A673 (cell line): ENCODE results near the gene VAMP2. TPM values are rescaled to one million over a fixed set of nuclear protein-coding genes. Genes with fewer than 3 reads are reported as not detected.

Experiments used
- BruUV-seq: library from RNA; stranded (reverse); fragments of 400-500 nt; replicated peaks from 2 replicates; lab custom pipeline; 2021; lab: Mats Ljungman, UMichigan
- CTCF ChIA-PET: fragments of 300-600 bp; sonication (Branson Sonifier 250); formaldehyde crosslinking; loops from one replicate; lab custom pipeline; 2022; ENCODE audit warnings: antibody characterized with exemption; lab: Charles Lee
- POLR2A ChIA-PET: fragments of 300-600 bp; sonication (Branson Sonifier 250); formaldehyde crosslinking; loops from one replicate; lab custom pipeline; 2022; ENCODE audit warnings: antibody characterized with exemption; ENCODE audit not compliant: low non-redundant PET; lab: Charles Lee
- DNase-seq: peaks from one replicate; pipeline ENCODE4 v3.0.0-alpha.2; 2015; ENCODE audit warnings: low spot score
- H3K27ac ChIP-seq: fragments of 200-600 bp; sonication (generic); 2 replicates; pipeline ENCODE4 v1.5.1; 2016; ENCODE audit warnings: mixed run types, low read depth, mild to moderate bottlenecking, mixed read lengths, antibody characterized with exemption, low read length; ENCODE audit not compliant: poor library complexity, severe bottlenecking
- H3K27me3 ChIP-seq: fragments of 200-600 bp; sonication (generic); replicated peaks from 2 replicates; pipeline ENCODE4 v1.6.1; 2017; ENCODE audit warnings: mixed run types, low read depth, mild to moderate bottlenecking, mixed read lengths, antibody characterized with exemption, low read length; ENCODE audit not compliant: insufficient read depth, poor library complexity
- H3K36me3 ChIP-seq: fragments of 200-600 bp; sonication (generic); 2 replicates; pipeline ENCODE4 v1.6.1; 2016; ENCODE audit warnings: mixed run types, mild to moderate bottlenecking, mixed read lengths, antibody characterized with exemption, low read length; ENCODE audit not compliant: insufficient read depth, poor library complexity, severe bottlenecking
- H3K4me1 ChIP-seq: fragments of 200-600 bp; sonication (generic); 2 replicates; pipeline ENCODE4 v1.6.1; 2017; ENCODE audit warnings: mixed run types, mild to moderate bottlenecking, mixed read lengths, antibody characterized with exemption, low read length; ENCODE audit not compliant: insufficient read depth, poor library complexity, severe bottlenecking
- H3K4me3 ChIP-seq: fragments of 200-600 bp; sonication (generic); 2 replicates; pipeline ENCODE4 v1.5.1; 2016; ENCODE audit warnings: low read depth, mixed run types, mild to moderate bottlenecking, mixed read lengths, low read length; ENCODE audit not compliant: poor library complexity, severe bottlenecking
- H3K9me3 ChIP-seq: fragments of 200-600 bp; sonication (generic); 2 replicates; pipeline ENCODE4 v1.6.1; 2016; ENCODE audit warnings: mixed run types, low read depth, mild to moderate bottlenecking, mixed read lengths, antibody characterized with exemption, low read length; ENCODE audit not compliant: poor library complexity, severe bottlenecking
- CTCF ChIP-seq: fragments of 300-800, 200-600 bp; sonication (generic); conservative IDR thresholded peaks from 2 replicates; pipeline ENCODE4 v1.5.1; 2017; ENCODE audit warnings: low read depth, mild to moderate bottlenecking, antibody characterized with exemption, low read length, moderate library complexity, mixed read lengths
- EZH2 ChIP-seq: fragments of 200-600 bp; sonication (generic); IDR thresholded peaks from 2 replicates; pipeline ENCODE4 v1.6.1; 2017; ENCODE audit warnings: borderline replicate concordance, low read depth, mild to moderate bottlenecking, mixed read lengths, antibody characterized with exemption, low read length; ENCODE audit not compliant: poor library complexity, severe bottlenecking
- intact Hi-C: fragments of 100-400 bp; cut with micrococcal nuclease; formaldehyde crosslinking; loops from one replicate; pipeline ENCODE4 v1.10.0; 2022; ENCODE audit not compliant: unreplicated experiment
- total RNA-seq: library from RNA; stranded (reverse); gene quantifications from 2 replicates; pipeline ENCODE4 v1.2.3, GENCODE V29; 2021

VAMP2 gene
- total RNA-seq, 1 experiment from 2014 or later: 41.3 TPM

GRCh38 chr17:8148560-8148959 is 14.2 kb downstream of the VAMP2 start:
- H3K27me3 ChIP-seq: no peaks in the 10 kb centered on the region
- H3K4me1 ChIP-seq: peaks cover 20% of the 10 kb centered on the region
- ChIA-PET CTCF (no interaction called here), POLR2A (no interaction called here)
- no peak overlapping the region for H3K27ac ChIP-seq
- TF ChIP-seq CTCF: no peak
- no peak for TF ChIP-seq EZH2
- no TSS peak for BruUV-seq
- H3K9me3 ChIP-seq: no peaks in the 10 kb centered on the region
- intact Hi-C loops: no loop called here
- DNase-seq: no peak
- no peak overlapping the region for H3K4me3 ChIP-seq
- H3K36me3 ChIP-seq: peaks cover 62% of the 10 kb centered on the region

- BruUV-seq: no TSS peak
- ChIA-PET CTCF (no interaction called here), POLR2A (no interaction called here)
- Histone ChIP-seq H3K4me3 (no peak overlapping the region), H3K36me3 (peaks cover 62% of the 10 kb centered on the region), H3K27ac (no peak overlapping the region), H3K4me1 (peaks cover 14% of the 10 kb centered on the region), H3K27me3 (no peaks in the 10 kb centered on the region), H3K9me3 (no peaks in the 10 kb centered on the region)
- intact Hi-C loops: no loop called here
- TF ChIP-seq CTCF: no peak
- no peak for TF ChIP-seq EZH2
- no peak for DNase-seq
Observed at GRCh38 chr17:8147805-8148404, 14.8 kb downstream of the VAMP2 start.

GRCh38 chr17:8147141-8147804 is 15.5 kb downstream of the VAMP2 start:
- no peaks in the 10 kb centered on the region for H3K27me3 ChIP-seq
- H3K4me1 ChIP-seq: peaks cover 7% of the 10 kb centered on the region
- H3K4me3 ChIP-seq: no peak overlapping the region
- no peak for TF ChIP-seq EZH2
- TF ChIP-seq CTCF: no peak
- BruUV-seq: no TSS peak
- peaks cover 68% of the 10 kb centered on the region for H3K36me3 ChIP-seq
- no peak overlapping the region for H3K27ac ChIP-seq
- ChIA-PET CTCF (no interaction called here), POLR2A (no interaction called here)
- intact Hi-C loops: no loop called here
- H3K9me3 ChIP-seq: no peaks in the 10 kb centered on the region
- no peak for DNase-seq
